Sigmoid colon (tissue), 4 donors: Measurements from ENCODE around the gene TMCO2.

Experiments used
- CTCF ChIP-seq, 4 experiments: fragments of 450-650 bp in 3 of 4; fragments of 200-600 bp in 1 of 4; IDR thresholded peaks; one replicate each; pipeline ENCODE4 v1.5.1; 2016 to 2019; ENCODE audit warnings: antibody characterized with exemption in 4 of 4, mild to moderate bottlenecking in 3 of 4, moderate library complexity in 2 of 4
- POLR2A ChIP-seq, 2 donors: fragments of 450-650 bp; IDR thresholded peaks; one replicate each; pipeline ENCODE4 v1.6.1; 2016; ENCODE audit warnings: antibody characterized with exemption in 2 of 2, mild to moderate bottlenecking in 2 of 2, moderate library complexity in 2 of 2
- POLR2AphosphoS5 ChIP-seq, 4 donors: sonication (generic); formaldehyde crosslinking; IDR thresholded peaks; one replicate each; pipeline ENCODE4 v1.6.1; 2017; ENCODE audit warnings: antibody characterized with exemption in 4 of 4

GRCh38 chr1:40204856-40205255, 42.9 kb upstream of the TMCO2 start:
- no peak for TF ChIP-seq CTCF (IDR thresholded peaks at IDR 0.05)
- TF ChIP-seq POLR2AphosphoS5 (IDR thresholded peaks at IDR 0.05) = no peak
- TF ChIP-seq POLR2A (IDR thresholded peaks at IDR 0.05) = no peak
